K562 (cell line): ENCODE results near the gene CCN6. TPM values are rescaled to one million over a fixed set of nuclear protein-coding genes. Genes with fewer than 3 reads are reported as not detected.

Source experiments
- HMG20B ChIP-seq: fragments of 250-450 bp; sonication (Bioruptor Pico); IDR thresholded peaks from 2 replicates; pipeline ENCODE4 v1.5.0; 2021; ENCODE audit warnings: mild to moderate bottlenecking
- SMARCA4 ChIP-seq: fragments of 450-650 bp; IDR thresholded peaks from 2 replicates; pipeline ENCODE4 v1.6.1; 2016
- polyA plus RNA-seq, 8 experiments: library from polyadenylated mRNA; depleted of rRNA in 4 of 8; stranded (reverse) in 5 of 8; unstranded in 3 of 8; fragments of >200 nt; fragmentation: Nextera tagmentation in 2 of 8; fragmentation: Illumina TruSeq in 1 of 8; extraction: Ambion mirVana in 2 of 8; extraction: Trizol in 1 of 8; gene quantifications; 2 replicates each; pipeline versions ENCODE4 v1.2.1 to v1.2.3, GENCODE V29; 2011 to 2014; ENCODE audit warnings: inconsistent platforms in 1 of 8, missing spikeins in 1 of 8
- total RNA-seq, 7 experiments: library from RNA; depleted of rRNA in 6 of 7; stranded (reverse); fragments of >200 nt in 6 of 7; fragmentation: Illumina TruSeq in 2 of 7; extraction: Trizol in 2 of 7; gene quantifications; 2 replicates each; pipeline versions ENCODE4 v1.2.1 to v1.2.3, GENCODE V29; 2011 to 2021; ENCODE audit warnings: low replicate concordance in 1 of 7
- TF ChIP-seq, protein P1 (sequence below): sonication (generic); formaldehyde crosslinking; IDR thresholded peaks from 2 replicates; pipeline ENCODE4 v1.8.1; 2023; ENCODE audit warnings: missing genetic modification reagents, mild to moderate bottlenecking, borderline replicate concordance
- TF ChIP-seq, protein P2 (sequence below): sonication (generic); formaldehyde crosslinking; IDR thresholded peaks from 2 replicates; pipeline ENCODE4 v1.8.0; 2022; ENCODE audit warnings: mild to moderate bottlenecking, missing genetic modification reagents

CCN6 gene
- total and polyA plus RNA-seq, 9 of the 15 experiments (the other 6 are each of a cell fraction or from before 2014, with no cell fraction given): 0.04 to 0.62 (median 0.21) TPM; not detected in 2

DNA sequence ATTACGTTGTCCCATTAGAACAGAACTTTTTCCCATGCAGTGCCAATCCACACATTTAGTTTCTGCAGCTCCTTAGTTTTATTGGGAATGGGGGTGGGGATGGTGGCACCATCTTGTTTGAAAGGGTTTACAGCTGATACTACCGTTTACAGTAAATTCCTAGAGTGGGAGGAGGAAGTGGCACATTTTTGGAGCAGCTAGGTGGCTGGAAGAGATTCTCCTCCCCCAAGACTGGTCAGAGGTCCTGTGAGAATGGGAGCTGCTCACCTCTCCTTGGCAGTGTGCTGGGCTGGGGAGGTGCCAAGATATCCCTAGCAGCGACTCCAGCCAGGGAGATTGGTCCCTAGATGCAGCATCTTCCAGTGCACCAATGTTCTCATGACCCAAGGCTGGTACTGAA lies 12.4 kb upstream of the CCN6 start (continued):
- TF ChIP-seq, protein P1, sequence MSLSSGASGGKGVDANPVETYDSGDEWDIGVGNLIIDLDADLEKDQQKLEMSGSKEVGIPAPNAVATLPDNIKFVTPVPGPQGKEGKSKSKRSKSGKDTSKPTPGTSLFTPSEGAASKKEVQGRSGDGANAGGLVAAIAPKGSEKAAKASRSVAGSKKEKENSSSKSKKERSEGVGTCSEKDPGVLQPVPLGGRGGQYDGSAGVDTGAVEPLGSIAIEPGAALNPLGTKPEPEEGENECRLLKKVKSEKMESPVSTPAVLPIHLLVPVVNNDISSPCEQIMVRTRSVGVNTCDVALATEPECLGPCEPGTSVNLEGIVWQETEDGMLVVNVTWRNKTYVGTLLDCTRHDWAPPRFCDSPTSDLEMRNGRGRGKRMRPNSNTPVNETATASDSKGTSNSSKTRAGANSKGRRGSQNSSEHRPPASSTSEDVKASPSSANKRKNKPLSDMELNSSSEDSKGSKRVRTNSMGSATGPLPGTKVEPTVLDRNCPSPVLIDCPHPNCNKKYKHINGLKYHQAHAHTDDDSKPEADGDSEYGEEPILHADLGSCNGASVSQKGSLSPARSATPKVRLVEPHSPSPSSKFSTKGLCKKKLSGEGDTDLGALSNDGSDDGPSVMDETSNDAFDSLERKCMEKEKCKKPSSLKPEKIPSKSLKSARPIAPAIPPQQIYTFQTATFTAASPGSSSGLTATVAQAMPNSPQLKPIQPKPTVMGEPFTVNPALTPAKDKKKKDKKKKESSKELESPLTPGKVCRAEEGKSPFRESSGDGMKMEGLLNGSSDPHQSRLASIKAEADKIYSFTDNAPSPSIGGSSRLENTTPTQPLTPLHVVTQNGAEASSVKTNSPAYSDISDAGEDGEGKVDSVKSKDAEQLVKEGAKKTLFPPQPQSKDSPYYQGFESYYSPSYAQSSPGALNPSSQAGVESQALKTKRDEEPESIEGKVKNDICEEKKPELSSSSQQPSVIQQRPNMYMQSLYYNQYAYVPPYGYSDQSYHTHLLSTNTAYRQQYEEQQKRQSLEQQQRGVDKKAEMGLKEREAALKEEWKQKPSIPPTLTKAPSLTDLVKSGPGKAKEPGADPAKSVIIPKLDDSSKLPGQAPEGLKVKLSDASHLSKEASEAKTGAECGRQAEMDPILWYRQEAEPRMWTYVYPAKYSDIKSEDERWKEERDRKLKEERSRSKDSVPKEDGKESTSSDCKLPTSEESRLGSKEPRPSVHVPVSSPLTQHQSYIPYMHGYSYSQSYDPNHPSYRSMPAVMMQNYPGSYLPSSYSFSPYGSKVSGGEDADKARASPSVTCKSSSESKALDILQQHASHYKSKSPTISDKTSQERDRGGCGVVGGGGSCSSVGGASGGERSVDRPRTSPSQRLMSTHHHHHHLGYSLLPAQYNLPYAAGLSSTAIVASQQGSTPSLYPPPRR (CRISPR knock-in tag): no peak
- TF ChIP-seq, protein P2, sequence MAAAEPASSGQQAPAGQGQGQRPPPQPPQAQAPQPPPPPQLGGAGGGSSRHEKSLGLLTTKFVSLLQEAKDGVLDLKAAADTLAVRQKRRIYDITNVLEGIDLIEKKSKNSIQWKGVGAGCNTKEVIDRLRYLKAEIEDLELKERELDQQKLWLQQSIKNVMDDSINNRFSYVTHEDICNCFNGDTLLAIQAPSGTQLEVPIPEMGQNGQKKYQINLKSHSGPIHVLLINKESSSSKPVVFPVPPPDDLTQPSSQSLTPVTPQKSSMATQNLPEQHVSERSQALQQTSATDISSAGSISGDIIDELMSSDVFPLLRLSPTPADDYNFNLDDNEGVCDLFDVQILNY: no peak
- no peak for TF ChIP-seq HMG20B (CRISPR knock-in tag)
- no peak for TF ChIP-seq SMARCA4
